ENCODE data around the gene AGBL4. TPM values are rescaled to one million over a fixed set of nuclear protein-coding genes. Genes with fewer than 3 reads are reported as not detected.

The AGBL4 gene
- total RNA-seq, 1 donor from 2014 or later, result not detected

- TF ChIP-seq, protein P1, sequence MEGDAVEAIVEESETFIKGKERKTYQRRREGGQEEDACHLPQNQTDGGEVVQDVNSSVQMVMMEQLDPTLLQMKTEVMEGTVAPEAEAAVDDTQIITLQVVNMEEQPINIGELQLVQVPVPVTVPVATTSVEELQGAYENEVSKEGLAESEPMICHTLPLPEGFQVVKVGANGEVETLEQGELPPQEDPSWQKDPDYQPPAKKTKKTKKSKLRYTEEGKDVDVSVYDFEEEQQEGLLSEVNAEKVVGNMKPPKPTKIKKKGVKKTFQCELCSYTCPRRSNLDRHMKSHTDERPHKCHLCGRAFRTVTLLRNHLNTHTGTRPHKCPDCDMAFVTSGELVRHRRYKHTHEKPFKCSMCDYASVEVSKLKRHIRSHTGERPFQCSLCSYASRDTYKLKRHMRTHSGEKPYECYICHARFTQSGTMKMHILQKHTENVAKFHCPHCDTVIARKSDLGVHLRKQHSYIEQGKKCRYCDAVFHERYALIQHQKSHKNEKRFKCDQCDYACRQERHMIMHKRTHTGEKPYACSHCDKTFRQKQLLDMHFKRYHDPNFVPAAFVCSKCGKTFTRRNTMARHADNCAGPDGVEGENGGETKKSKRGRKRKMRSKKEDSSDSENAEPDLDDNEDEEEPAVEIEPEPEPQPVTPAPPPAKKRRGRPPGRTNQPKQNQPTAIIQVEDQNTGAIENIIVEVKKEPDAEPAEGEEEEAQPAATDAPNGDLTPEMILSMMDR (IDR thresholded peaks at IDR 0.05), result no peak
- Mint-ChIP-seq H3K4me3 (ENCODE audit: unreplicated experiment) (no peak overlapping the region), H3K36me3 (ENCODE audit: unreplicated experiment) (no peaks in the 10 kb centered on the region), H3K27me3 (ENCODE audit: unreplicated experiment) (no peaks in the 10 kb centered on the region), H3K9me3 (ENCODE audit: unreplicated experiment) (peaks cover 33% of the 10 kb centered on the region), H3K27ac (ENCODE audit: unreplicated experiment) (no peak overlapping the region), H3K4me1 (ENCODE audit: unreplicated experiment) (no peaks in the 10 kb centered on the region)
- no peak for DNase-seq (ENCODE audit: extremely low spot score, unreplicated experiment)
Measured at GRCh38 chr1:49171941-49172593, 851.7 kb downstream of the AGBL4 start.

DNA sequence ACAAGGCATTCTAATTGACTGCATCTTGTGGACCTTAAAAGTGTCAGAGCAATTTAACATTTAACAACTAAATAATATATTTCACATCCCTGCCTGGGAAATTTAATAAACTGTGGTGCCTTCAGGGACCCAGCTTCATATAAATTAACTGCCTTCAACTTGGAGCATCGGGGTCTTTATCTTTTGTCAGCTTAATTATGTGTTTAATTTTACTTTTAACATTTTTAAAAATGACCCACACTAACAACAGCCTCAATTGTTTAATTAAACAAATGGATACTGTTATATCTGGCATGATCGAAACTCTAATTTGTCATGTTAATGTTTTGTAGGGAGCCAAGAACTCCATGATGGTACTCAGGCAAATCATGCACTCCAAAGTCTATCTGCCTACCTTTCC lies 857.7 kb downstream of the AGBL4 start:
- H3K4me1 Mint-ChIP-seq (ENCODE audit: unreplicated experiment), result no peaks in the 10 kb centered on the region
- no peak overlapping the region for H3K4me3 Mint-ChIP-seq (ENCODE audit: unreplicated experiment)
- no peaks in the 10 kb centered on the region for H3K36me3 Mint-ChIP-seq (ENCODE audit: unreplicated experiment)
- H3K27me3 Mint-ChIP-seq (ENCODE audit: unreplicated experiment), result no peaks in the 10 kb centered on the region
- TF ChIP-seq, protein P1 (IDR thresholded peaks at IDR 0.05), result no peak
- H3K9me3 Mint-ChIP-seq (ENCODE audit: unreplicated experiment), result peaks cover 42% of the 10 kb centered on the region
- no peak for DNase-seq (ENCODE audit: extremely low spot score, unreplicated experiment)
- no peak overlapping the region for H3K27ac Mint-ChIP-seq (ENCODE audit: unreplicated experiment)

- Mint-ChIP-seq H3K27me3 (ENCODE audit: unreplicated experiment) (no peaks in the 10 kb centered on the region), H3K36me3 (ENCODE audit: unreplicated experiment) (no peaks in the 10 kb centered on the region), H3K4me1 (ENCODE audit: unreplicated experiment) (no peaks in the 10 kb centered on the region), H3K9me3 (ENCODE audit: unreplicated experiment) (peaks cover 55% of the 10 kb centered on the region), H3K4me3 (ENCODE audit: unreplicated experiment) (no peak overlapping the region), H3K27ac (ENCODE audit: unreplicated experiment) (no peak overlapping the region)
- TF ChIP-seq, protein P1 (IDR thresholded peaks at IDR 0.05), result no peak
- DNase-seq (ENCODE audit: extremely low spot score, unreplicated experiment), result no peak
Measured at GRCh38 chr1:49163031-49163430, 860.7 kb downstream of the AGBL4 start.

DNA sequence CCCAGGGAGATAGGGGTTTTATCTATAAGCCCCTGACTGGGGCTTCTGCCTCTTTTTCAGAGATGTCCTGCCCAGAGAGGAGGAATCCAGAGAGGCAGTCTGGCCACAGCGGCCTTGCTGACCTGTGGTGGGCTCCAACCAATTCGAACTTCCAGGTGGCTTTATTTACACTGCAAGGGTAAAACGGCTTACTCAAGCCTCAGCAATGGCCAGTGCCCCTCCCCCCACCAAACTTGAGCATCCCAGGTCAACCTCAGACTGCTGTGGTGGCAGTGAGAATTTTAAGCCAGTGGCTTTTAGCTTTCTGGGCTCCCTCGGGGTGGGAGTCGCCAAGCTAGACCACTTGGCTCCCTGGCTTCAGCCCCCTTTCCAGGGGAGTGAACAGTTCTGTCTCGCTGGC lies 863.1 kb downstream of the AGBL4 start:
- no peak overlapping the region for H3K4me3 Mint-ChIP-seq (ENCODE audit: unreplicated experiment)
- H3K4me1 Mint-ChIP-seq (ENCODE audit: unreplicated experiment), result no peaks in the 10 kb centered on the region
- peaks cover 59% of the 10 kb centered on the region for H3K9me3 Mint-ChIP-seq (ENCODE audit: unreplicated experiment)
- H3K27me3 Mint-ChIP-seq (ENCODE audit: unreplicated experiment), result no peaks in the 10 kb centered on the region
- H3K27ac Mint-ChIP-seq (ENCODE audit: unreplicated experiment), result no peak overlapping the region
- TF ChIP-seq, protein P1 (IDR thresholded peaks at IDR 0.05), result no peak
- DNase-seq (ENCODE audit: extremely low spot score, unreplicated experiment), result no peak
- H3K36me3 Mint-ChIP-seq (ENCODE audit: unreplicated experiment), result no peaks in the 10 kb centered on the region

GRCh38 chr1:49136738-49137251 lies 887.0 kb downstream of the AGBL4 start:
- TF ChIP-seq, protein P1 (IDR thresholded peaks at IDR 0.05), result no peak
- Mint-ChIP-seq H3K27me3 (ENCODE audit: unreplicated experiment) (no peaks in the 10 kb centered on the region), H3K9me3 (ENCODE audit: unreplicated experiment) (peaks cover 40% of the 10 kb centered on the region), H3K27ac (ENCODE audit: unreplicated experiment) (no peak overlapping the region), H3K4me3 (ENCODE audit: unreplicated experiment) (no peak overlapping the region), H3K4me1 (ENCODE audit: unreplicated experiment) (no peaks in the 10 kb centered on the region), H3K36me3 (ENCODE audit: unreplicated experiment) (no peaks in the 10 kb centered on the region)
- DNase-seq (ENCODE audit: extremely low spot score, unreplicated experiment), result no peak

Measured in osteocyte (in vitro differentiated cells).